GM19193 (cell line): ENCODE results near the gene GLIPR2.

ENCODE experiments used
- POLR2A ChIP-seq: IDR thresholded peaks from 4 replicates; pipeline ENCODE4 v1.6.1; 2011; ENCODE audit not compliant: insufficient read depth, insufficient read length; ENCODE audit errors: extremely low read depth

The GLIPR2 gene

GRCh38 chr9:36192196-36192595, 55.7 kb downstream of the GLIPR2 start:
- no peak for TF ChIP-seq POLR2A

DNA sequence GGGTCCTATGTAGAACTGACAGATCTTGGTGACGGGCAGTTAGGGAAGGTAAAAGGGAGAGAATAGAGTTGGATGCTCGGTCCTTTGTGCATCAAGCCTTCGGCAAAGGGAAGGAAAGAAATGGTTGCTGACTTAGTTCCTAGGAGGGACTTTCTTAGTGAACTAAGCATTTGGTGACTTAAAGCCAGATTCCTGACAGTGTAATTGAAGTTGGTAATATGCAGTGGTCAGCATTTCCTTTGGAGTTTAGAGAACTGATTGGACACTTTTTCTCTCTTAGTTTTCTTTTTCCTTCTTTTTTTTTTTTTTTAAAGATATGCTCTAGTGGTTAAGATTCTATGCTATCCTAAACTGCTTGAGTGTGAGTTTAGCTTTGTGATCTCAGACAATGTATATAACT, 56.5 kb downstream of the GLIPR2 start:
- TF ChIP-seq POLR2A, result no peak

- TF ChIP-seq POLR2A, result no peak
Measured at GRCh38 chr9:36194326-36195000, 57.9 kb downstream of the GLIPR2 start.

DNA sequence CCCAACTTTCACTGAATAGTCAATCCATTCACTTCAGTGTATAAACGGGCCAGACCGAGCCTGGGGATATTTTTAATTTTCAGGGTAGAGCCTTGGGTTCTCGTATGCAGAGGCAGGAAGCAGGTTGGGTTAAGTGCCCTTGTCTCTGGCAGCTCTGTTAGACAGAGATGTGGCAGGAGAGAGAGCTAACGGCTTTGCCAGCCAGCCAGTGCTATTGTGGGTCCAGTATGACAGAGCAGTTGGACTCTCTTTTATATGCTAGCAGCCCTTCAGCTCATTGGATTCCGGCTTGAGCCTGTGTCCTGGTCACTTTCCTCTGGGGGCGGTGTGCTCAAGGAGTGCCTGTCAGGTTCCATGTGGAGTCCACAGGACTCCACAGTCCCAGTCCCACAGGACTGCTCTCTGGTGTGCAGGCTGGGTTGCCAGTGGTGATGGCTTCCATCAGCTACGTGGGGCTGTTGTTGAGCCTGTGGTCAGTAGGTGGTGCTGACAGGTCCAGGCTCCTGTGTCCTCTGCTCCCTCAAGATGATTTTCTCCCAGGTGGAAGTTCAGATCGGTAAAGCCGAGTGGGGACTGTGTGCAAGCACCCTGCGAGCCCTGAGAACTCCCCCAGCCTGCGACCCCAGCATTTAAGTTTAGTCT, 68.5 kb downstream of the GLIPR2 start:
- TF ChIP-seq POLR2A, result no peak

GRCh38 chr9:36207016-36207415, 70.5 kb downstream of the GLIPR2 start:
- TF ChIP-seq POLR2A, result no peak

GRCh38 chr9:36207546-36208012, 71.0 kb downstream of the GLIPR2 start:
- no peak for TF ChIP-seq POLR2A

GRCh38 chr9:36208521-36209253, 72.2 kb downstream of the GLIPR2 start:
- no peak for TF ChIP-seq POLR2A

DNA sequence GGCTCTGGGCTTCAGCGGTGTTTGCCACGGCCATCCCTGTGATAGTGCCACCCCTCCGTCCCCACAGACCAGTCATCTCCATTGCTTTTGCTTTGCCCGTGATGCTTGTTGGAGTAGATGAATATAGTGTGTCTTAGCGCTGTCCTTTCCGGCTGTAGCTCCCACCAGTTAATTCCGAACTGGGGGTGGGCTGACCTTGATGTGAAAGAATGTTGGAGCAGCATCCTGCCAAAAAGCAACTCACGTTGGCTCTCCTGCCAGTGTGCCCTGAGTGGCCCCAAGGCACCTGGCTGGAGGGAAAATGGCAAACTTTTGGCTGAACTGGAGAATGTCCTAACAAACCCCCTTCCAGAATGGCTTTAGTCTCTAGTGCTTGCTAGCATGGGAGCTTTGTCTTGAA, 74.2 kb downstream of the GLIPR2 start:
- no peak for TF ChIP-seq POLR2A

DNA sequence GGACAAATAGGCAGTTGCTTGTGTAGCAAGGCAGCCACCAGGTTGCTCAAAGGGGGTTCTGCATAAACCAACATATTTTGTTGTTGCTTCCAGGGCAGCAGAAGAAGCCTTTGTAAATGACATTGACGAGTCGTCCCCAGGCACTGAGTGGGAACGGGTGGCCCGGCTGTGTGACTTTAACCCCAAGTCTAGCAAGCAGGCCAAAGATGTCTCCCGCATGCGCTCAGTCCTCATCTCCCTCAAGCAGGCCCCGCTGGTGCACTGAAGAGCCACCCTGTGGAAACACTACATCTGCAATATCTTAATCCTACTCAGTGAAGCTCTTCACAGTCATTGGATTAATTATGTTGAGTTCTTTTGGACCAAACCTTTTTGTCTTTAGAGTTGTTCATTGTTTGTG, 75.0 kb downstream of the GLIPR2 start:
- TF ChIP-seq POLR2A, result no peak

DNA sequence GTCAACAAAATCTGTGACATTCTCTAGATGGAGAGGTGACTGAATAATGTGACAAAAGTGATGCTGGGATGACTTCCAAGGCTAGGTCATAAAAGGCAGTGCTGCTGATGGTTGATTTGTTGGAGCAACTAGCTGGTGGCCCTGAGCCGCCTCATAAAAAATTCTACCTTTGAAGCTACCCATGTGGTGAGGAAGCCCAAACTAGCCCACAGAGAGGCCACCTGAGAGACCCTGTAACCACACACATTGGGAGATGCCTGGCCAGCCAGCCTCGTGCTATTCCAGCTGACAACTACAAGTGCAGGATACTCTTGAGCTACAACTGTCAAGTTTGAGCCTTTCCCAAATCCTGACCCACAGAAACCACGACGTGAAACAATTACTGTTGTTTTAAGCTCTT, 76.9 kb downstream of the GLIPR2 start:
- TF ChIP-seq POLR2A, result no peak
